ENCODE data around the gene KIF21A.

Gene KIF21A

GRCh38 chr12:39272871-39273655, 169.9 kb downstream of the KIF21A start:
- Histone ChIP-seq H3K27me3 (replicated peaks; ENCODE audit: control insufficient read depth, insufficient read depth, low read length, poor library complexity, severe bottlenecking) (no peaks in the 10 kb centered on the region), H3K4me1 (ENCODE audit: control insufficient read depth, insufficient read depth, low read length, poor library complexity, severe bottlenecking) (no peaks in the 10 kb centered on the region), H3K4me3 (ENCODE audit: insufficient read depth, low read depth, low read length, poor library complexity, severe bottlenecking) (no peak overlapping the region), H3K27ac (ENCODE audit: insufficient read depth, low read length, poor library complexity, severe bottlenecking) (no peak overlapping the region), H3K9me3 (ENCODE audit: control insufficient read depth, low read length) (no peaks in the 10 kb centered on the region), H3K36me3 (ENCODE audit: control insufficient read depth, insufficient read depth, low read length) (no peaks in the 10 kb centered on the region)
- no peak for DNase-seq

- H3K4me3 ChIP-seq (ENCODE audit: insufficient read depth, low read depth, low read length, poor library complexity, severe bottlenecking), result no peak overlapping the region
- DNase-seq, result no peak
- no peaks in the 10 kb centered on the region for H3K36me3 ChIP-seq (ENCODE audit: control insufficient read depth, insufficient read depth, low read length)
- H3K4me1 ChIP-seq (ENCODE audit: control insufficient read depth, insufficient read depth, low read length, poor library complexity, severe bottlenecking), result no peaks in the 10 kb centered on the region
- H3K27ac ChIP-seq (ENCODE audit: insufficient read depth, low read length, poor library complexity, severe bottlenecking), result no peak overlapping the region
- H3K27me3 ChIP-seq (replicated peaks; ENCODE audit: control insufficient read depth, insufficient read depth, low read length, poor library complexity, severe bottlenecking), result no peaks in the 10 kb centered on the region
- no peaks in the 10 kb centered on the region for H3K9me3 ChIP-seq (ENCODE audit: control insufficient read depth, low read length)
These were observed 173.4 kb downstream of the KIF21A start for GRCh38 chr12:39269492-39269891.

- no peak overlapping the region for H3K27ac ChIP-seq (ENCODE audit: insufficient read depth, low read length, poor library complexity, severe bottlenecking)
- no peak overlapping the region for H3K4me3 ChIP-seq (ENCODE audit: insufficient read depth, low read depth, low read length, poor library complexity, severe bottlenecking)
- no peaks in the 10 kb centered on the region for H3K36me3 ChIP-seq (ENCODE audit: control insufficient read depth, insufficient read depth, low read length)
- no peaks in the 10 kb centered on the region for H3K9me3 ChIP-seq (ENCODE audit: control insufficient read depth, low read length)
- H3K27me3 ChIP-seq (replicated peaks; ENCODE audit: control insufficient read depth, insufficient read depth, low read length, poor library complexity, severe bottlenecking), result no peaks in the 10 kb centered on the region
- H3K4me1 ChIP-seq (ENCODE audit: control insufficient read depth, insufficient read depth, low read length, poor library complexity, severe bottlenecking), result no peaks in the 10 kb centered on the region
- DNase-seq, result no peak
These were observed 175.0 kb downstream of the KIF21A start for GRCh38 chr12:39267886-39268285.

GRCh38 chr12:39252628-39253027, 190.3 kb downstream of the KIF21A start:
- Histone ChIP-seq H3K36me3 (ENCODE audit: control insufficient read depth, insufficient read depth, low read length) (no peaks in the 10 kb centered on the region), H3K27me3 (replicated peaks; ENCODE audit: control insufficient read depth, insufficient read depth, low read length, poor library complexity, severe bottlenecking) (peaks cover 6% of the 10 kb centered on the region), H3K4me1 (ENCODE audit: control insufficient read depth, insufficient read depth, low read length, poor library complexity, severe bottlenecking) (no peaks in the 10 kb centered on the region), H3K9me3 (ENCODE audit: control insufficient read depth, low read length) (no peaks in the 10 kb centered on the region), H3K4me3 (ENCODE audit: insufficient read depth, low read depth, low read length, poor library complexity, severe bottlenecking) (no peak overlapping the region), H3K27ac (ENCODE audit: insufficient read depth, low read length, poor library complexity, severe bottlenecking) (no peak overlapping the region)
- no peak for DNase-seq
